Breast epithelium (tissue), 4 donors: Measurements from ENCODE around the gene TUBB1. TPM values are rescaled to one million over a fixed set of nuclear protein-coding genes. Genes with fewer than 3 reads are reported as not detected.

Experiments used
- DNase-seq, 2 donors: peaks; one replicate each; pipeline ENCODE4 v3.0.0-alpha.2; 2019; ENCODE audit warnings: low spot score in 2 of 2
- H3K27ac ChIP-seq, 2 donors: fragments of 200-600 bp; sonication (generic) in 1 of 2; one replicate each; pipeline ENCODE4 v1.5.1; 2016 to 2019; ENCODE audit warnings: mild to moderate bottlenecking in 1 of 2
- H3K27me3 ChIP-seq, 2 donors: fragments of 200-600 bp; sonication (generic) in 1 of 2; one replicate each; pipeline versions ENCODE4 v1.5.1 to v1.6.0; 2017 to 2019; ENCODE audit warnings: control low read depth in 1 of 2, mild to moderate bottlenecking in 1 of 2
- H3K36me3 ChIP-seq: fragments of 200-600 bp; one replicate; pipeline ENCODE4 v1.5.1; 2019
- H3K4me1 ChIP-seq, 2 donors: fragments of 200-600 bp; sonication (generic); one replicate each; pipeline ENCODE4 v1.5.1; 2016 to 2019; ENCODE audit warnings: control low read depth in 1 of 2
- H3K4me3 ChIP-seq, 3 donors: fragments of 200-600 bp; sonication (generic); 1 replicate in 2 of 3; 2 replicates in 1 of 3; pipeline ENCODE4 v1.5.1; 2016 to 2019; ENCODE audit warnings: mild to moderate bottlenecking in 3 of 3, moderate library complexity in 2 of 3
- H3K9me3 ChIP-seq, 2 donors: fragments of 200-600 bp; sonication (generic) in 1 of 2; one replicate each; pipeline ENCODE4 v1.5.1; 2016 to 2019; ENCODE audit warnings: control low read depth in 1 of 2
- CTCF ChIP-seq, 3 donors: fragments of 450-650 bp; IDR thresholded peaks; one replicate each; pipeline ENCODE4 v1.5.1; 2016 to 2017; ENCODE audit warnings: antibody characterized with exemption in 3 of 3, mild to moderate bottlenecking in 3 of 3, moderate library complexity in 3 of 3
- POLR2A ChIP-seq: fragments of 450-650 bp; IDR thresholded peaks from one replicate; pipeline ENCODE4 v1.6.1; 2016; ENCODE audit warnings: antibody characterized with exemption, mild to moderate bottlenecking, moderate library complexity
- POLR2AphosphoS5 ChIP-seq, 3 donors: sonication (generic); formaldehyde crosslinking; IDR thresholded peaks; one replicate each; pipeline ENCODE4 v1.6.1; 2017; ENCODE audit warnings: antibody characterized with exemption in 3 of 3
- intact Hi-C: fragments of 100-400 bp; cut with DNase I; formaldehyde crosslinking; loops from one replicate; pipeline ENCODE4 v1.15.1; 2023; ENCODE audit warnings: low total_unique reads
- total RNA-seq, 3 donors: library from RNA; depleted of rRNA; stranded (reverse); fragments of >200 nt; gene quantifications; one replicate each; pipeline ENCODE4 v1.1.0, GENCODE V29; 2016

Gene TUBB1
- total RNA-seq, 3 donors from 2014 or later = 0.16 TPM; not detected in 2

- TF ChIP-seq POLR2AphosphoS5 (IDR thresholded peaks at IDR 0.05) = no peak
- no peak for TF ChIP-seq CTCF (IDR thresholded peaks at IDR 0.05)
- TF ChIP-seq POLR2A = no peak
- Histone ChIP-seq H3K9me3 (no peaks in the 10 kb centered on the region), H3K27ac (no peak overlapping the region), H3K4me1 (no peaks in the 10 kb centered on the region), H3K36me3 (peaks cover 25% of the 10 kb centered on the region), H3K4me3 (no peak overlapping the region), H3K27me3 (no peaks in the 10 kb centered on the region)
- intact Hi-C loops = no loop called here
- no peak for DNase-seq
Observed at GRCh38 chr20:58994390-58995159, 24.7 kb upstream of the TUBB1 start.

GRCh38 chr20:58995461-58996225, 23.6 kb upstream of the TUBB1 start:
- peaks cover 24% of the 10 kb centered on the region for H3K36me3 ChIP-seq
- no peaks in the 10 kb centered on the region for H3K4me1 ChIP-seq
- intact Hi-C loops = no loop called here
- H3K9me3 ChIP-seq = no peaks in the 10 kb centered on the region
- no peak overlapping the region for H3K27ac ChIP-seq
- no peak for DNase-seq
- TF ChIP-seq POLR2A = no peak
- TF ChIP-seq CTCF (IDR thresholded peaks at IDR 0.05) = no peak
- TF ChIP-seq POLR2AphosphoS5 (IDR thresholded peaks at IDR 0.05) = no peak
- H3K27me3 ChIP-seq = no peaks in the 10 kb centered on the region
- H3K4me3 ChIP-seq = no peak overlapping the region

- no peak overlapping the region for H3K4me3 ChIP-seq
- TF ChIP-seq POLR2A = no peak
- intact Hi-C loops = no loop called here
- H3K36me3 ChIP-seq = peaks cover 19% of the 10 kb centered on the region
- no peak overlapping the region for H3K27ac ChIP-seq
- H3K9me3 ChIP-seq = no peaks in the 10 kb centered on the region
- H3K4me1 ChIP-seq = no peaks in the 10 kb centered on the region
- DNase-seq = no peak
- H3K27me3 ChIP-seq = no peaks in the 10 kb centered on the region
Observed at GRCh38 chr20:58996226-58996611, 23.0 kb upstream of the TUBB1 start.

- peaks cover 18% of the 10 kb centered on the region for H3K36me3 ChIP-seq
- H3K27ac ChIP-seq = no peak overlapping the region
- intact Hi-C loops = no loop called here
- no peak for DNase-seq
- no peak for TF ChIP-seq POLR2A
- no peak for TF ChIP-seq POLR2AphosphoS5 (IDR thresholded peaks at IDR 0.05)
- TF ChIP-seq CTCF (IDR thresholded peaks at IDR 0.05) = no peak
- no peaks in the 10 kb centered on the region for H3K27me3 ChIP-seq
- no peaks in the 10 kb centered on the region for H3K9me3 ChIP-seq
- no peak overlapping the region for H3K4me3 ChIP-seq
- H3K4me1 ChIP-seq = no peaks in the 10 kb centered on the region
Observed at GRCh38 chr20:58997141-58997770, 22.0 kb upstream of the TUBB1 start.

- intact Hi-C loops = no loop called here
- Histone ChIP-seq H3K27me3 (no peaks in the 10 kb centered on the region), H3K4me3 (no peak overlapping the region), H3K36me3 (peaks cover 11% of the 10 kb centered on the region), H3K9me3 (no peaks in the 10 kb centered on the region), H3K4me1 (peaks cover 0 to 8% of the 10 kb centered on the region in 2 donors), H3K27ac (no peak overlapping the region)
- no peak for DNase-seq
- TF ChIP-seq POLR2A = no peak
- no peak for TF ChIP-seq POLR2AphosphoS5 (IDR thresholded peaks at IDR 0.05)
- TF ChIP-seq CTCF (IDR thresholded peaks at IDR 0.05) = no peak
Observed at GRCh38 chr20:58998656-58999055, 20.6 kb upstream of the TUBB1 start.
